Endodermal cell (in vitro differentiated cells): ENCODE measurements around the gene ELAVL1. TPM values are rescaled to one million over a fixed set of nuclear protein-coding genes. Genes with fewer than 3 reads are reported as not detected.

Experiments used
- DNase-seq: peaks from one replicate; pipeline ENCODE4 v3.0.0-alpha.2; 2017
- H3K27ac ChIP-seq: 2 replicates; pipeline ENCODE4 v1.5.1; 2013; ENCODE audit warnings: mild to moderate bottlenecking, low read depth, low read length, moderate library complexity
- H3K27me3 ChIP-seq: 2 replicates; pipeline ENCODE4 v1.6.1; 2013; ENCODE audit warnings: mild to moderate bottlenecking, low read length, moderate library complexity; ENCODE audit not compliant: insufficient read depth, control insufficient read depth, poor library complexity, severe bottlenecking
- H3K36me3 ChIP-seq: 2 replicates; pipeline ENCODE4 v1.7.0; 2013; ENCODE audit warnings: mild to moderate bottlenecking, low read length, moderate library complexity; ENCODE audit not compliant: control insufficient read depth, insufficient read depth
- H3K4me1 ChIP-seq: one replicate; pipeline ENCODE4 v1.7.0; 2013; ENCODE audit warnings: low read length; ENCODE audit not compliant: control insufficient read depth, insufficient read depth
- H3K4me3 ChIP-seq: 2 replicates; pipeline ENCODE4 v1.5.1; 2013; ENCODE audit warnings: mild to moderate bottlenecking, low read length, moderate library complexity
- H3K9ac ChIP-seq: 2 replicates; pipeline ENCODE4 v1.6.1; 2013; ENCODE audit warnings: mild to moderate bottlenecking, low read length, moderate library complexity; ENCODE audit not compliant: poor library complexity, severe bottlenecking; ENCODE audit errors: extremely low read depth
- H3K9me3 ChIP-seq: 2 replicates; pipeline ENCODE4 v1.6.1; 2013; ENCODE audit warnings: mild to moderate bottlenecking, low read length, moderate library complexity; ENCODE audit not compliant: control insufficient read depth
- H3K27ac Mint-ChIP-seq: 2 replicates; pipeline ENCODE4 v1.8.0; 2020; ENCODE audit warnings: mixed read lengths
- H3K27me3 Mint-ChIP-seq: 2 replicates; pipeline ENCODE4 v1.8.0; 2021; ENCODE audit warnings: mild to moderate bottlenecking, mixed read lengths; ENCODE audit not compliant: insufficient read depth
- H3K36me3 Mint-ChIP-seq: 2 replicates; pipeline ENCODE4 v1.8.0; 2020; ENCODE audit warnings: low read depth, mixed read lengths
- H3K4me1 Mint-ChIP-seq: 2 replicates; pipeline ENCODE4 v1.8.0; 2020; ENCODE audit warnings: mixed read lengths
- H3K4me3 Mint-ChIP-seq: 2 replicates; pipeline ENCODE4 v1.8.0; 2020; ENCODE audit warnings: mild to moderate bottlenecking, moderate library complexity, mixed read lengths
- H3K9me3 Mint-ChIP-seq: 2 replicates; pipeline ENCODE4 v1.8.0; 2020; ENCODE audit warnings: mild to moderate bottlenecking, mixed read lengths
- WGBS, 2 experiments: methylation state at CpG; one replicate each; pipeline versions ENCODE4 v1.1.5 to v1.1.7; 2013; ENCODE audit warnings: missing lambda C conversion rate in 2 of 2, mixed read lengths in 1 of 2; ENCODE audit not compliant: insufficient coverage in 1 of 2, insufficient read length in 1 of 2; 5-methylcytosine and 5-hydroxymethylcytosine counted together
- total RNA-seq, 2 donors: library from RNA; stranded (reverse); fragmentation: NEBNext Ultra II Directional in 1 of 2; extraction: Animal tissue kit (Norgen Biotek cat#: 25700) in 1 of 2; gene quantifications; 2 replicates in 1 of 2; 3 replicates in 1 of 2; pipeline ENCODE4 v1.2.1, GENCODE V29; 2021
- TF ChIP-seq, protein P1 (sequence below): fragments of 200-600 bp; sonication (generic); conservative IDR thresholded peaks from 2 replicates; pipeline ENCODE4 v1.5.0; 2021; ENCODE audit warnings: antibody characterized with exemption, mild to moderate bottlenecking

The ELAVL1 gene
- total RNA-seq, 2 donors from 2014 or later, result 123 to 149 TPM

DNA sequence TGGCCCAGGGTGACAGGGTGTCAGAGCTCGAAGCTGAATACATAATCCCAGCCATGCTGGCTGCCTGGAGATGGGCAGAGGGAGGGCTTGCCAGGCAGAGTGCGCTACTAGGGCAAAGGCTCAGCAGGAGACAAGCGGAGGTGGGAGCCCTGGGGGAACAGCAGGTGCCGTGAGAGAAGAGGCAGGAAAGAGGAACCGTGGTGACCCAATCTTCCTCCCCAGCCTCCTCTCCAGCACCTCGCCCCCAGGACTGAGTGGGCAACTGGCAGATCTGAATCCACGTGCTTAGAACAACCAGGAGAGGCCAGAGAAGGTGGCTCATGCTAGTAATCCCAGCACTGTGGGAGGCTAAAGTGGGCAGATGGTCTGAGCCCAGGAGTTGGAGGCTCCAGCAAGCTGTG is 36.1 kb upstream of the ELAVL1 start:
- Mint-ChIP-seq H3K9me3 (no peaks in the 10 kb centered on the region), H3K36me3 (no peaks in the 10 kb centered on the region), H3K27ac (no peak overlapping the region), H3K4me1 (no peaks in the 10 kb centered on the region), H3K4me3 (no peak overlapping the region), H3K27me3 (peaks cover 16% of the 10 kb centered on the region)
- Histone ChIP-seq H3K27me3 (no peaks in the 10 kb centered on the region), H3K36me3 (no peaks in the 10 kb centered on the region), H3K4me3 (no peak overlapping the region), H3K27ac (no peak overlapping the region), H3K4me1 (no peaks in the 10 kb centered on the region), H3K9ac (no peak overlapping the region), H3K9me3 (no peaks in the 10 kb centered on the region)
- TF ChIP-seq, protein P1, sequence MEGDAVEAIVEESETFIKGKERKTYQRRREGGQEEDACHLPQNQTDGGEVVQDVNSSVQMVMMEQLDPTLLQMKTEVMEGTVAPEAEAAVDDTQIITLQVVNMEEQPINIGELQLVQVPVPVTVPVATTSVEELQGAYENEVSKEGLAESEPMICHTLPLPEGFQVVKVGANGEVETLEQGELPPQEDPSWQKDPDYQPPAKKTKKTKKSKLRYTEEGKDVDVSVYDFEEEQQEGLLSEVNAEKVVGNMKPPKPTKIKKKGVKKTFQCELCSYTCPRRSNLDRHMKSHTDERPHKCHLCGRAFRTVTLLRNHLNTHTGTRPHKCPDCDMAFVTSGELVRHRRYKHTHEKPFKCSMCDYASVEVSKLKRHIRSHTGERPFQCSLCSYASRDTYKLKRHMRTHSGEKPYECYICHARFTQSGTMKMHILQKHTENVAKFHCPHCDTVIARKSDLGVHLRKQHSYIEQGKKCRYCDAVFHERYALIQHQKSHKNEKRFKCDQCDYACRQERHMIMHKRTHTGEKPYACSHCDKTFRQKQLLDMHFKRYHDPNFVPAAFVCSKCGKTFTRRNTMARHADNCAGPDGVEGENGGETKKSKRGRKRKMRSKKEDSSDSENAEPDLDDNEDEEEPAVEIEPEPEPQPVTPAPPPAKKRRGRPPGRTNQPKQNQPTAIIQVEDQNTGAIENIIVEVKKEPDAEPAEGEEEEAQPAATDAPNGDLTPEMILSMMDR, result no peak
- WGBS, 2 experiments, result 77 to 94% methylated on average over 4 to 7 of the region's 7 CpGs
- DNase-seq, result no peak

DNA sequence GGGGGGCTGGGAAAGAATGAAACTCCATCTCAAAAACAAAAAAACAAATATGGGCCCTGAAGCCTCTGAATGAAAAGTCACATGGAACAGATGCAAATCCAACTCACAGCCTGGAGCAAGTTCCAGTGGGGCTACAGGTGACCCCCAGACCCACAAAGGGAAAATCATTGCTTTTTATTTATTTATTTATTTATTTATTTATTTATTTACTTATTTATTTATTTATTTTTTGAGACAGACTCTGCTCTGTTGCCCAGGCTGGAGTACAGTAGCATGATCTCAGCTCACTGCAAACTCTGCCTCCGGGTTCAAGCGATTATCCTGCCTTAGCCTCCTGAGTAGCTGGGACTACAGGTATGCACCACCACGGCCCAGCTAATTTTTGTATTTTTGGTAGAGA is 33.8 kb upstream of the ELAVL1 start:
- H3K9me3 ChIP-seq, result no peaks in the 10 kb centered on the region
- H3K4me3 Mint-ChIP-seq, result no peak overlapping the region
- no peaks in the 10 kb centered on the region for H3K36me3 Mint-ChIP-seq
- H3K9me3 Mint-ChIP-seq, result no peaks in the 10 kb centered on the region
- WGBS, 2 experiments, result 94% methylated on average over 3 of the region's 3 CpGs
- no peak overlapping the region for H3K27ac Mint-ChIP-seq
- TF ChIP-seq, protein P1, result no peak
- H3K9ac ChIP-seq, result no peak overlapping the region
- peaks cover 6% of the 10 kb centered on the region for H3K4me1 Mint-ChIP-seq
- no peak overlapping the region for H3K27ac ChIP-seq
- no peaks in the 10 kb centered on the region for H3K36me3 ChIP-seq
- H3K27me3 Mint-ChIP-seq, result peaks cover 21% of the 10 kb centered on the region
- H3K4me3 ChIP-seq, result no peak overlapping the region
- H3K27me3 ChIP-seq, result no peaks in the 10 kb centered on the region
- no peaks in the 10 kb centered on the region for H3K4me1 ChIP-seq
- no peak for DNase-seq

DNA sequence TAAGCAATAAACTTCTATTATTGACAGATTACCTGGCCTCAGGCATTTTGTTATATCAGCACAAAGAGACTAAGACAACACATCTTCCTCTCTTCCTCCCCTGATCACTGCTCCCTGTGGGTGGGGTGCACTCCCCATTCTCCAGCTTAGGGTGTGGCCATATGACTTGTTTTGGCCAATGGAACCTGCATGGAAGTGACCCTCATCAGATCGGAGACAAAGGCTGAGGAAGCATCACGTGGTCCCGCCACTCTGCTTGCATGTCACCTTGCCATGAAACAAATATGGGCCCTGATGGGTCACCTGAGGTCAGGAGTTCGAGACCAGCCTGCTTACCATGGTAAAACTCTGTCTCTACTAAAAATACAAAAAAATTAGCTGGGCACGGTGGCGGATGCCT is 33.4 kb upstream of the ELAVL1 start:
- Histone ChIP-seq H3K27ac (no peak overlapping the region), H3K36me3 (no peaks in the 10 kb centered on the region), H3K9me3 (no peaks in the 10 kb centered on the region), H3K9ac (no peak overlapping the region), H3K27me3 (no peaks in the 10 kb centered on the region), H3K4me3 (no peak overlapping the region), H3K4me1 (no peaks in the 10 kb centered on the region)
- 92 to 100% methylated on average over 6 of the region's 6 CpGs for WGBS, 2 experiments
- Mint-ChIP-seq H3K4me1 (peaks cover 6% of the 10 kb centered on the region), H3K27ac (no peak overlapping the region), H3K27me3 (peaks cover 18% of the 10 kb centered on the region), H3K9me3 (no peaks in the 10 kb centered on the region), H3K36me3 (no peaks in the 10 kb centered on the region), H3K4me3 (no peak overlapping the region)
- TF ChIP-seq, protein P1, result no peak
- no peak for DNase-seq
